CD4-positive, alpha-beta T cell (primary cell): ENCODE data around the gene DPYSL4. TPM values are rescaled to one million over a fixed set of nuclear protein-coding genes. Genes with fewer than 3 reads are reported as not detected.

Source experiments
- ATAC-seq: fragments of 200-7000 bp; cut with Tn5 transposase; one replicate; pipeline ENCODE4 v1.10.0; 2022; ENCODE audit warnings: mild to moderate bottlenecking; ENCODE audit not compliant: poor library complexity
- CTCF ChIA-PET: fragments of 350-600 bp; sonication (Branson Sonifier 250); formaldehyde crosslinking; loops from one replicate; lab custom pipeline; 2021; ENCODE audit warnings: antibody characterized with exemption, inconsistent platforms; lab: Charles Lee
- POLR2A ChIA-PET: fragments of 350-600 bp; sonication (Branson Sonifier 250); formaldehyde crosslinking; loops from one replicate; lab custom pipeline; 2021; ENCODE audit warnings: antibody characterized with exemption, inconsistent platforms; lab: Charles Lee
- DNase-seq, 14 experiments: peaks; one replicate each; pipeline ENCODE4 v3.0.0-alpha.2; 2013 to 2020; ENCODE audit warnings: mixed read lengths in 2 of 14
- H3K27ac ChIP-seq, 2 donors: one replicate each; pipeline versions ENCODE4 v1.5.1 to v1.7.0; 2013; ENCODE audit warnings: low read length in 2 of 2, low read depth in 1 of 2, mild to moderate bottlenecking in 1 of 2
- H3K27me3 ChIP-seq, 2 experiments: 1 replicate in 1 of 2; 2 replicates in 1 of 2; pipeline versions ENCODE4 v1.6.1 to v1.7.0; 2013; ENCODE audit warnings: low read length in 2 of 2, control low read depth in 1 of 2, mild to moderate bottlenecking in 1 of 2, moderate library complexity in 1 of 2; ENCODE audit not compliant: insufficient read depth in 2 of 2, control insufficient read depth in 1 of 2
- H3K36me3 ChIP-seq: one replicate; pipeline ENCODE4 v1.6.1; 2013; ENCODE audit warnings: low read length, control low read depth; ENCODE audit not compliant: insufficient read depth
- H3K4me1 ChIP-seq: one replicate; pipeline ENCODE4 v1.6.1; 2013; ENCODE audit warnings: low read length, control low read depth; ENCODE audit not compliant: insufficient read depth
- H3K4me3 ChIP-seq: one replicate; pipeline ENCODE4 v1.5.1; 2013; ENCODE audit warnings: mild to moderate bottlenecking, low read length, moderate library complexity
- H3K9me3 ChIP-seq, 2 experiments: 1 replicate in 1 of 2; 2 replicates in 1 of 2; pipeline versions ENCODE4 v1.6.1 to v1.7.0; 2013; ENCODE audit warnings: low read length in 2 of 2, mild to moderate bottlenecking in 2 of 2, control low read depth in 1 of 2, moderate library complexity in 1 of 2; ENCODE audit not compliant: control insufficient read depth in 1 of 2, insufficient read depth in 1 of 2
- H3K27ac Mint-ChIP-seq: one replicate; pipeline ENCODE4 v1.8.0; 2020; ENCODE audit warnings: mixed read lengths
- H3K27me3 Mint-ChIP-seq: one replicate; pipeline ENCODE4 v1.8.0; 2021; ENCODE audit warnings: mixed read lengths
- H3K36me3 Mint-ChIP-seq: one replicate; pipeline ENCODE4 v1.8.0; 2021; ENCODE audit warnings: low read depth, mixed read lengths
- H3K4me1 Mint-ChIP-seq: one replicate; pipeline ENCODE4 v1.8.0; 2021; ENCODE audit warnings: low read depth, mixed read lengths
- H3K4me3 Mint-ChIP-seq: one replicate; pipeline ENCODE4 v1.8.0; 2020; ENCODE audit warnings: mild to moderate bottlenecking, mixed read lengths
- H3K9me3 Mint-ChIP-seq: one replicate; pipeline ENCODE4 v1.8.0; 2020; ENCODE audit warnings: mixed read lengths
- intact Hi-C, 2 experiments: fragments of 100-400 bp; cut with DNase I in 1 of 2; cut with micrococcal nuclease in 1 of 2; formaldehyde crosslinking; loops; one replicate each; pipeline versions ENCODE4 v1.15.1 to v1.9.0; 2023 to 2025; cut with DNase I, micrococcal nuclease
- total RNA-seq, 174 experiments: library from RNA in 2 of 174; stranded (reverse) in 2 of 174; gene quantifications; one replicate each; pipeline ENCODE4 v1.2.3 and lab custom pipeline; 2021 to 2026
- TF ChIP-seq, protein P1 (sequence below): fragments of 200-600 bp; IDR thresholded peaks from one replicate; pipeline ENCODE4 v1.8.0; 2022; ENCODE audit warnings: antibody characterized with exemption, mild to moderate bottlenecking

The DPYSL4 gene
- total RNA-seq, 2 experiments from 2014 or later, result 0.64 to 0.96 TPM

GRCh38 chr10:132252412-132252811 is 65.7 kb downstream of the DPYSL4 start:
- H3K4me1 ChIP-seq, result peaks cover 32% of the 10 kb centered on the region
- Mint-ChIP-seq H3K27ac (no peak overlapping the region), H3K36me3 (no peaks in the 10 kb centered on the region), H3K27me3 (no peaks in the 10 kb centered on the region), H3K4me1 (peaks cover 9% of the 10 kb centered on the region), H3K9me3 (no peaks in the 10 kb centered on the region), H3K4me3 (no peak overlapping the region)
- ATAC-seq (no peak), DNase-seq (no peak)
- no peaks in the 10 kb centered on the region for H3K27me3 ChIP-seq
- no peaks in the 10 kb centered on the region for H3K9me3 ChIP-seq
- TF ChIP-seq, protein P1, sequence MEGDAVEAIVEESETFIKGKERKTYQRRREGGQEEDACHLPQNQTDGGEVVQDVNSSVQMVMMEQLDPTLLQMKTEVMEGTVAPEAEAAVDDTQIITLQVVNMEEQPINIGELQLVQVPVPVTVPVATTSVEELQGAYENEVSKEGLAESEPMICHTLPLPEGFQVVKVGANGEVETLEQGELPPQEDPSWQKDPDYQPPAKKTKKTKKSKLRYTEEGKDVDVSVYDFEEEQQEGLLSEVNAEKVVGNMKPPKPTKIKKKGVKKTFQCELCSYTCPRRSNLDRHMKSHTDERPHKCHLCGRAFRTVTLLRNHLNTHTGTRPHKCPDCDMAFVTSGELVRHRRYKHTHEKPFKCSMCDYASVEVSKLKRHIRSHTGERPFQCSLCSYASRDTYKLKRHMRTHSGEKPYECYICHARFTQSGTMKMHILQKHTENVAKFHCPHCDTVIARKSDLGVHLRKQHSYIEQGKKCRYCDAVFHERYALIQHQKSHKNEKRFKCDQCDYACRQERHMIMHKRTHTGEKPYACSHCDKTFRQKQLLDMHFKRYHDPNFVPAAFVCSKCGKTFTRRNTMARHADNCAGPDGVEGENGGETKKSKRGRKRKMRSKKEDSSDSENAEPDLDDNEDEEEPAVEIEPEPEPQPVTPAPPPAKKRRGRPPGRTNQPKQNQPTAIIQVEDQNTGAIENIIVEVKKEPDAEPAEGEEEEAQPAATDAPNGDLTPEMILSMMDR, result no peak
- POLR2A ChIA-PET, result no interaction called here
- intact Hi-C loops, result no loop called here
- no peak overlapping the region for H3K4me3 ChIP-seq
- H3K27ac ChIP-seq, result no peak overlapping the region
- H3K36me3 ChIP-seq, result no peaks in the 10 kb centered on the region
- CTCF ChIA-PET, result no interaction called here

DNA sequence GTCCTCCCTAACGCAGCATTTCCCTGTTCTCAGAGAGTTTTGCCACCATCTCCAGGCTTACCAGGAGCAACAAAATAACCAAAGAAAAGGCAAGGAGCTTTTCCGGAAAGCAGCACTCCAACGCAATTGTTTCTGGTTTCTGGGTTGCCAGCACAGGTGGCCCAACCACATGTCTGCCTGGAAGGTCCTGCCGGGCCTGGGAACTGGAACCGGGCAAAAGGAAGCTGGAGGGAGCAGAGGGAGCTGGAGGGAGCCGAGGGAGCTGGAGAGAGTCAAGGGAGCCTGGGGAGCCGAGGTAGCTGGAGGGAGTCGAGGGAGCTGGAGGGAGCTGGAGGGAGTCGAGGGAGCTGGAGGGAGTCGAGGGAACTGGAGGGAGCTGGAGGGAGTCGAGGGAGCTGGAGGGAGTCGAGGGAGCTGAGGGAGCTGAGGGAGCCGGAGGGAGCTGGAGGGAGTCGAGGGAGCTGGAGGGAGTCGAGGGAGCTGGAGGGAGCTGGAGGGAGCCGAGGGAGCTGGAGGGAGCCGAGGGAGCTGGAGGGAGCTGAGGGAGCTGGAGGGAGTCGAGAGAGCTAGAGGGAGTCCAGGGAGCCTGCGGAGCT is 66.4 kb downstream of the DPYSL4 start:
- no peak for DNase-seq
- Histone ChIP-seq H3K27ac (no peak overlapping the region), H3K27me3 (no peaks in the 10 kb centered on the region), H3K36me3 (no peaks in the 10 kb centered on the region), H3K4me3 (no peak overlapping the region), H3K9me3 (no peaks in the 10 kb centered on the region), H3K4me1 (peaks cover 32% of the 10 kb centered on the region)
- Mint-ChIP-seq H3K27me3 (no peaks in the 10 kb centered on the region), H3K4me1 (peaks cover 9% of the 10 kb centered on the region), H3K4me3 (no peak overlapping the region), H3K9me3 (no peaks in the 10 kb centered on the region), H3K27ac (no peak overlapping the region), H3K36me3 (no peaks in the 10 kb centered on the region)
- POLR2A ChIA-PET, result no interaction called here
- TF ChIP-seq, protein P1, result no peak
- no peak for ATAC-seq
- intact Hi-C loops, result no loop called here
- CTCF ChIA-PET, result no interaction called here

DNA sequence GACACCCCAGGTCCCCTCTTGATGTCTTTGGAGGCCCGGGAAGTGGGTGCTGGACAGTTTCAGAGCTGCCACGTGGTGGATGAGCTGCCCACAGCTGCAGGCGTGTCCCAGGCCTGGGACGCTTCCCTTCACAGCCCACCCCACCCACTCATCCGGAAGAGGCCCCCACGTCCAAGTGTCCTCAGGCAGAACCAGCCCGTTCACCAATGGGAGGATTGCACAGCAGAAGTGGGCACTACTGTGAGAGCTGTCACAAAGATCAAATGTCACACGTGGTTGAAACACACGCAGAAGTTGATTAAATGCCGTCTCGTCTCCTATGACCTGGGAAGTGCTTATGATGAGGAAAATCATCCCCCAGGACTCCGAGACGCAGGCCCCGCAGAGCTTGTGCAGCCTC is 68.1 kb downstream of the DPYSL4 start:
- ATAC-seq, result no peak
- no peak overlapping the region for H3K4me3 Mint-ChIP-seq
- H3K4me3 ChIP-seq, result no peak overlapping the region

More for the DNA sequence above, 68.1 kb downstream of the DPYSL4 start:
- H3K27me3 Mint-ChIP-seq, result no peaks in the 10 kb centered on the region
- peaks cover 9% of the 10 kb centered on the region for H3K4me1 Mint-ChIP-seq
- ChIA-PET POLR2A (no interaction called here), CTCF (no interaction called here)
- peak in 1 of 14 experiments; percentile 14 for DNase-seq
- H3K36me3 Mint-ChIP-seq, result no peaks in the 10 kb centered on the region
- no peaks in the 10 kb centered on the region for H3K36me3 ChIP-seq
- H3K4me1 ChIP-seq, result peaks cover 26% of the 10 kb centered on the region
- H3K9me3 ChIP-seq, result no peaks in the 10 kb centered on the region
- intact Hi-C loops, result no loop called here
- no peaks in the 10 kb centered on the region for H3K27me3 ChIP-seq
- H3K27ac ChIP-seq, result no peak overlapping the region
- no peaks in the 10 kb centered on the region for H3K9me3 Mint-ChIP-seq
- TF ChIP-seq, protein P1, result no peak
- no peak overlapping the region for H3K27ac Mint-ChIP-seq

Other genes with a start within 250 kb of the DPYSL4 start
- gene BNIP3, start 205.0 kb upstream of the DPYSL4 start, total RNA-seq, result 10 to 100 TPM; 21.0 to 23.6 TPM
- gene JAKMIP3, start 121.0 kb upstream of the DPYSL4 start, total RNA-seq, result under 1 TPM; 0.28 to 0.36 TPM
- 1 to 10 TPM; 4.9 to 5.2 TPM for gene STK32C, start 121.0 kb downstream of the DPYSL4 start, total RNA-seq
- 1 to 10 TPM; 2.4 to 2.8 TPM for gene LRRC27, start 145.2 kb downstream of the DPYSL4 start, total RNA-seq
- 10 to 100 TPM; 19.2 to 19.6 TPM for gene PWWP2B, start 210.3 kb downstream of the DPYSL4 start, total RNA-seq